ENCODE data around the gene FAM187B. TPM values are rescaled to one million over a fixed set of nuclear protein-coding genes. Genes with fewer than 3 reads are reported as not detected.
A peak's percentile ranks its signal among the peaks of the same experiment; 100 is the strongest.
"Not testable (repeated sequence)": the region's sequence is repeated elsewhere in the genome, so short reads cannot be mapped to it uniquely, and the experiment has no call there.

Gene FAM187B
- total RNA-seq, 1 donor from 2014 or later: not detected

GRCh38 chr19:35204799-35205732 lies 23.5 kb downstream of the FAM187B start:
- no peak for TF ChIP-seq CTCF (IDR thresholded peaks at IDR 0.05; ENCODE audit: insufficient read depth, low read length, severe bottlenecking)
- Histone ChIP-seq H3K4me3 (ENCODE audit: low read depth, low read length) (no peak overlapping the region), H3K27me3 (ENCODE audit: control insufficient read depth, insufficient read depth, low read length) (no peaks in the 10 kb centered on the region), H3K36me3 (ENCODE audit: control insufficient read depth, insufficient read depth, low read length) (no peaks in the 10 kb centered on the region)
- DNase-seq (ENCODE audit: low read depth): no peak
- FAIRE-seq: no peak

GRCh38 chr19:35202722-35203688 lies 25.5 kb downstream of the FAM187B start:
- H3K36me3 ChIP-seq (ENCODE audit: control insufficient read depth, insufficient read depth, low read length): no peaks in the 10 kb centered on the region
- no peaks in the 10 kb centered on the region for H3K27me3 ChIP-seq (ENCODE audit: control insufficient read depth, insufficient read depth, low read length)
- DNase-seq (ENCODE audit: low read depth) (no peak), FAIRE-seq (no peak)
- TF ChIP-seq CTCF (IDR thresholded peaks at IDR 0.05; ENCODE audit: insufficient read depth, low read length, severe bottlenecking): no peak
- no peak overlapping the region for H3K4me3 ChIP-seq (ENCODE audit: low read depth, low read length)

GRCh38 chr19:35199481-35199880 lies 29.1 kb downstream of the FAM187B start:
- no peak for DNase-seq (ENCODE audit: low read depth)
- Histone ChIP-seq H3K4me3 (ENCODE audit: low read depth, low read length) (no peak overlapping the region), H3K36me3 (ENCODE audit: control insufficient read depth, insufficient read depth, low read length) (no peaks in the 10 kb centered on the region), H3K27me3 (ENCODE audit: control insufficient read depth, insufficient read depth, low read length) (no peaks in the 10 kb centered on the region)
- TF ChIP-seq CTCF (IDR thresholded peaks at IDR 0.05; ENCODE audit: insufficient read depth, low read length, severe bottlenecking): no peak
- no peak for FAIRE-seq

GRCh38 chr19:35196861-35197260 lies 31.7 kb downstream of the FAM187B start:
- not testable (repeated sequence) for H3K27me3 ChIP-seq (ENCODE audit: control insufficient read depth, insufficient read depth, low read length); H3K4me3 ChIP-seq (ENCODE audit: low read depth, low read length); FAIRE-seq; H3K36me3 ChIP-seq (ENCODE audit: control insufficient read depth, insufficient read depth, low read length)
- peak; percentile 64 for DNase-seq (ENCODE audit: low read depth)

GRCh38 chr19:35195830-35196229 lies 32.7 kb downstream of the FAM187B start:
- Histone ChIP-seq H3K4me3 (ENCODE audit: low read depth, low read length) (no peak overlapping the region), H3K27me3 (ENCODE audit: control insufficient read depth, insufficient read depth, low read length) (no peaks in the 10 kb centered on the region), H3K36me3 (ENCODE audit: control insufficient read depth, insufficient read depth, low read length) (no peaks in the 10 kb centered on the region)
- TF ChIP-seq CTCF (IDR thresholded peaks at IDR 0.05; ENCODE audit: insufficient read depth, low read length, severe bottlenecking): no peak
- no peak for FAIRE-seq
- DNase-seq (ENCODE audit: low read depth): no peak

Data from bronchial epithelial cell (primary cell).